LHCN-M2 (cell line): ENCODE results near the gene TNNT1. TPM values are rescaled to one million over a fixed set of nuclear protein-coding genes. Genes with fewer than 3 reads are reported as not detected.
"Not testable (repeated sequence)": the region's sequence is repeated elsewhere in the genome, so short reads cannot be mapped to it uniquely, and the experiment has no call there.

Experiments
- DNase-seq: peaks from one replicate; pipeline ENCODE4 v3.0.0-alpha.2; 2012; ENCODE audit warnings: low read depth
- total RNA-seq: library from RNA; depleted of rRNA; stranded (reverse); fragments of >200 nt; gene quantifications from 2 replicates; pipeline ENCODE4 v1.2.3, GENCODE V29; 2014

Gene TNNT1
- total RNA-seq, 1 experiment from 2014 or later: 73.4 TPM

- no peak for DNase-seq
These were observed 37.7 kb downstream of the TNNT1 start for GRCh38 chr19:55111238-55111831.

GRCh38 chr19:55109527-55110291 is 39.3 kb downstream of the TNNT1 start:
- no peak for DNase-seq

- not testable (repeated sequence) for DNase-seq
These were observed 41.8 kb downstream of the TNNT1 start for GRCh38 chr19:55107252-55107651.

GRCh38 chr19:55106591-55106990 is 42.4 kb downstream of the TNNT1 start:
- no peak for DNase-seq

- no peak for DNase-seq
These were observed 43.8 kb downstream of the TNNT1 start for GRCh38 chr19:55105237-55105636.

- DNase-seq: no peak
These were observed 45.8 kb downstream of the TNNT1 start for GRCh38 chr19:55103190-55103589.

- no peak for DNase-seq
These were observed 47.7 kb downstream of the TNNT1 start for GRCh38 chr19:55101261-55101660.

- no peak for DNase-seq
These were observed 49.2 kb downstream of the TNNT1 start for GRCh38 chr19:55099557-55100506.

- no peak for DNase-seq
These were observed 50.1 kb downstream of the TNNT1 start for GRCh38 chr19:55098716-55099556.

- no peak for DNase-seq
These were observed 50.9 kb downstream of the TNNT1 start for GRCh38 chr19:55097864-55098715.

GRCh38 chr19:55096061-55096701 is 52.8 kb downstream of the TNNT1 start:
- DNase-seq: no peak

GRCh38 chr19:55095260-55096060 is 53.5 kb downstream of the TNNT1 start:
- DNase-seq: no peak

- no peak for DNase-seq
These were observed 54.3 kb downstream of the TNNT1 start for GRCh38 chr19:55094456-55095259.

- DNase-seq: no peak
These were observed 56.3 kb downstream of the TNNT1 start for GRCh38 chr19:55092423-55093318.

GRCh38 chr19:55091955-55092354 is 57.1 kb downstream of the TNNT1 start:
- no peak for DNase-seq

- no peak for DNase-seq
These were observed 57.7 kb downstream of the TNNT1 start for GRCh38 chr19:55091126-55091910.
